Large intestine (tissue), 3 donors: Measurements from ENCODE around the gene NOP9. TPM values are rescaled to one million over a fixed set of nuclear protein-coding genes. Genes with fewer than 3 reads are reported as not detected.
"Not testable (repeated sequence)": the region's sequence is repeated elsewhere in the genome, so short reads cannot be mapped to it uniquely, and the experiment has no call there.

ENCODE experiments used
- DNase-seq, 2 donors: peaks; one replicate each; pipeline versions ENCODE4 v3.0.0 to v3.0.0-alpha.2; 2013
- H3K27ac ChIP-seq: one replicate; pipeline ENCODE4 v1.5.1; 2013; ENCODE audit warnings: low read length
- H3K27me3 ChIP-seq: 2 replicates; pipeline ENCODE4 v1.6.1; 2013; ENCODE audit warnings: low read length; ENCODE audit not compliant: control insufficient read depth, insufficient read depth
- H3K36me3 ChIP-seq: 2 replicates; pipeline ENCODE4 v1.6.1; 2013; ENCODE audit warnings: low read length; ENCODE audit not compliant: control insufficient read depth, insufficient read depth
- H3K4me1 ChIP-seq: one replicate; pipeline ENCODE4 v1.6.1; 2013; ENCODE audit warnings: low read length; ENCODE audit not compliant: control insufficient read depth, insufficient read depth
- H3K4me3 ChIP-seq: one replicate; pipeline ENCODE4 v1.5.1; 2013; ENCODE audit warnings: low read length
- H3K9me3 ChIP-seq: one replicate; pipeline ENCODE4 v1.6.1; 2013; ENCODE audit warnings: mild to moderate bottlenecking, low read depth, low read length, moderate library complexity; ENCODE audit not compliant: control insufficient read depth
- WGBS: methylation state at CpG from one replicate; pipeline ENCODE4 v1.1.5; 2013; ENCODE audit warnings: low lambda C conversion rate; ENCODE audit not compliant: insufficient coverage; 5-methylcytosine and 5-hydroxymethylcytosine counted together
- polyA plus RNA-seq: library from polyadenylated mRNA; unstranded; fragments of 120-200 nt; gene quantifications from one replicate; pipeline ENCODE4 v1.2.1, GENCODE V29; 2013

The NOP9 gene
- polyA plus RNA-seq, 1 donor, result 20.9 TPM

DNA sequence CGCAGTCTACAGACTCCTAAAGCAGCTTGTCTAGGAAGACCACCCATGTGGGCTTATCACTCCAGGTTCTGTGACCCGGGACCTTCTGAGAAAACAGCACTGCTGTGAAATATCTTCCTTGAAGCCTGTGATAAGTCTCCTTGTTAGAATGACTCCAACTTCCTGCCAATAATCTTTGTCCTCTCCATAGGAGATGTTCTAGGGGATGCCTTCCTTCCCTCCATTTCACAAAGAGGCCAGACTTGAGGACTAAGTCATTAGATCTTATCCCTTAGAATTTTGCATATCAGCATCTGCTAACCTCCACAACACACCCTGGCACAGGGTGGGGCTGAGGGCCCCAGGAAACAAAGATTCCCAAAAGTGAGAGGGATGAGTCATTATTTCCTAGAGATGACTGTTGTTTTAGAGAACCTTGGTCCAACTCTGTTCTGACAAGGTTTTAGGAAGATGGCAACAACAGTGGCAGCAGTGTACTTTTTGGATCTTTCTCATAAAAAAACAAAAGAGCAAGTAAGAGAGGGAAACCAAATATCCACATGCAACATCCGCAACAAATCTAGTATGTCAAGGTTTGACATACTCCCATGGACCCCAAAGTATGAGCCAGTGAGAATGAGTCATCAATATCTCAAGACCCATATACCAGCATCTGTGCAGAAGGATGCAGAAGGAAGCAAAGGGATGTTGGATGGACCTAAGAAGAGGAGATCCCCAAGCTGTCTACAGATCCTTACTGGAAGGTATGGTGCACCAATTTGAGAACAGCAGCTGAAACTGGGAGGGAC is 17.7 kb downstream of the NOP9 start:
- Histone ChIP-seq H3K27ac (no peak overlapping the region), H3K9me3 (peaks cover 7% of the 10 kb centered on the region), H3K4me3 (no peak overlapping the region), H3K27me3 (peaks cover 48% of the 10 kb centered on the region), H3K4me1 (peaks cover 6% of the 10 kb centered on the region), H3K36me3 (no peaks in the 10 kb centered on the region)
- DNase-seq, result no peak
- WGBS, result no CpG with 5 or more reads among the region's 3 CpGs

DNA sequence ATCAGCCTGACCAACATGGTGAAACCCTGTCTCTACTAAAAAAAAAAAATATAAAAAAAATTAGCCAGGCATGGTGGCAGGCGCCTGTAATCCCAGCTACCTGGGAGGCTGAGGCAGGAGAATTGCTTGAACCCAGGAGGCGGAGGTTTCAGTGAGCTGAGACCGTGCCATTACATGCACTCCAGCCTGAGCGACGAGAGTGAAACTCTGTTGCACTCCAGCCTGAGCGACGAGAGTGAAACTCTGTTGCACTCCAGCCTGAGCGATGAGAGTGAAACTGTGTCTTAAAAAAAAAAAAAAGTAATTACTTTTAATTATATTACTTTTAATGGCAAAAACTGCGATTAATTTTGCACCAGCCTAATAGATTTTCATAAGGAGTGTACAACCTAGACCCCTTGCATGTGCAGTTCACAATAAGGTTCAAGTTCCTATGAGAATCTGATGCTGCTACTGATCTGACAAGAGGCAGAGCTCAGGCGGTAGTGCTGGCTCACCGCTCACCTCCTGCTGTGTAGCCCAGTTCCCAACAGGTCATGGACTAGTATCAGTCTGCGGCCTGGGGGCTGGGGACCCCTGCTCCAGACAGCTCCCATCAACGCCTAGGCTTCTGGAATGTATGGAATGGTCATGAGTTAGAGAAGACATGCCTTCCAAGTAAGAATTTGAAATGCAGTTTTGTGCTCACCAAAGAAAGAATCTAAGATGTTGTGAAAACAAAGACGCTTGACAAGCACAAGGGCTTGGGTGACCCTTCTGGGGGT is 21.7 kb downstream of the NOP9 start:
- Histone ChIP-seq H3K9me3 (peaks cover 3% of the 10 kb centered on the region), H3K27me3 (peaks cover 33% of the 10 kb centered on the region), H3K27ac (no peak overlapping the region), H3K36me3 (no peaks in the 10 kb centered on the region), H3K4me3 (no peak overlapping the region), H3K4me1 (peaks cover 3% of the 10 kb centered on the region)
- WGBS, result 83% methylated on average over 2 of the region's 14 CpGs
- DNase-seq, result no peak

DNA sequence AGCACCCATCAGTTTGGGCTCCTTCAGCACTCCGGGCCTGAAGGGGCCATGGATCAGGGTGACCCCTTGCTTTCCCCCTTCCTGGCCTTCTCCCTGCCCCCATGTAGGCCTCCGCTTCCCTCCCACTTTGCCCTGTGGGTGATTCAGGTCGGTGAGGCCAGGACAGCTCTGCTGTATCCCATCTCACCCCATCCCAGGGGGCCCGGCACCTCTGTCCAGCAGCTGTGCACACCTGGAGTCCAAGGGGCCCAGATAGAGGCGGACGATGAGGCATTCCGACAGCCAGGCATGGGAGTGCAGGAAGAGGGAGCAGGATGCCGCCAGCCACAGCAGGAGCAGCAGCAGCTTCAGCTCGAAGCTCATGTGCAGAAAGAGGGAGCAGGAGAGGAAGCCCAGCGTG is 23.0 kb downstream of the NOP9 start:
- no peak for DNase-seq
- H3K36me3 ChIP-seq, result no peaks in the 10 kb centered on the region
- peaks cover 20% of the 10 kb centered on the region for H3K27me3 ChIP-seq
- no CpG with 5 or more reads among the region's 10 CpGs for WGBS
- no peaks in the 10 kb centered on the region for H3K4me1 ChIP-seq
- no peak overlapping the region for H3K27ac ChIP-seq
- H3K9me3 ChIP-seq, result no peaks in the 10 kb centered on the region
- no peak overlapping the region for H3K4me3 ChIP-seq

- no peak for DNase-seq
- H3K4me1 ChIP-seq, result no peaks in the 10 kb centered on the region
- no peaks in the 10 kb centered on the region for H3K36me3 ChIP-seq
- H3K27me3 ChIP-seq, result peaks cover 14% of the 10 kb centered on the region
- WGBS, result no CpG with 5 or more reads among the region's 3 CpGs
- H3K9me3 ChIP-seq, result no peaks in the 10 kb centered on the region
- H3K27ac ChIP-seq, result no peak overlapping the region
- no peak overlapping the region for H3K4me3 ChIP-seq
Measured at GRCh38 chr14:24323341-24323740, 23.7 kb downstream of the NOP9 start.

DNA sequence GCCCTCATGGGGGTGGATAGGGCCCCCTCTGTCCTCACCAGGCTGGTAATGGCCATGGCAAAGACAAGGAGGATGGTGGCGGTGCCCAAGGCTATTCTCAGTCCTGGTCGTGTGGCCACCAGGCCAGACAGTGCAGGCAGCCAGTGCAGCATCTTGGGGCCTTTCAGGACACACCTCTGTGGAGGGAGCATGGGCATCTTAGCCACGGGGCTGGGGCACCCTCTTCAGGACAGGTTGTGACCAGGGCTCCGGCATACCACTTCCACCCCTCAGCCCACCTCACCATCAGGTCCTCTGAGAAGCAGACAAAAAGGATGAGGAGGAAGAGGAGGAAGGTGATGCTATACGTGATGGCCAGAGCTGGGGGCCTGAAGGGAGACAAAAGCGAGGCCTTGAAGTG is 24.4 kb downstream of the NOP9 start:
- H3K9me3 ChIP-seq, result no peaks in the 10 kb centered on the region

DNA sequence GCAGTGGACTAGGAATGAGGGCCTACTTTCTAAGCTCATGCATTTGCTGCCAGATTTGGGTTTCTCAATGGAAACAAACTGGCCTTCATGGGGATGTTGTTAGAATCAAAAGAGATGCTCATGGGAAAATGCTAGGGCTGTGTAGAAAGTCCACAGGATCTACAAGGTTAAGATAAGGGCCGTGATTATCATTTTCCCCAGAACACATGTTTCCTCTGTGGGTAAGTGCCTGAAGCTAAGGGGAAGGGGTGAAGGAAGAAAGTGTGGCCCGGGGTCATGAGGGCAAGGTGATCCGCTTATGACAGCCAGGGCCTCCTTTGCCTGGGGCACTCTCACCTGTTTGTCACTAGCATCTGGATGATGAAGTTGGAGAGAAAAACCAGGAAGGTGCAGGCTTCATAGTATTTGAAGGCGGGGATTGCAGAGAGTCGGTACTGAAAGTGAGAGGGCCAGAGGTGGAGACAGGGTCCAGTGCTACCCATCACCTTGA is 25.4 kb downstream of the NOP9 start:
- no peak for DNase-seq
- Histone ChIP-seq H3K9me3 (no peaks in the 10 kb centered on the region), H3K27ac (no peak overlapping the region), H3K4me3 (no peak overlapping the region), H3K27me3 (no peaks in the 10 kb centered on the region), H3K36me3 (no peaks in the 10 kb centered on the region), H3K4me1 (no peaks in the 10 kb centered on the region)
- WGBS, result no CpG with 5 or more reads among the region's 5 CpGs

More for the DNA sequence above, 24.4 kb downstream of the NOP9 start:
- Histone ChIP-seq H3K4me3 (no peak overlapping the region), H3K27ac (no peak overlapping the region), H3K4me1 (no peaks in the 10 kb centered on the region), H3K36me3 (no peaks in the 10 kb centered on the region), H3K27me3 (peaks cover 7% of the 10 kb centered on the region)
- no peak for DNase-seq
- WGBS, result 86% methylated on average over 2 of the region's 6 CpGs

DNA sequence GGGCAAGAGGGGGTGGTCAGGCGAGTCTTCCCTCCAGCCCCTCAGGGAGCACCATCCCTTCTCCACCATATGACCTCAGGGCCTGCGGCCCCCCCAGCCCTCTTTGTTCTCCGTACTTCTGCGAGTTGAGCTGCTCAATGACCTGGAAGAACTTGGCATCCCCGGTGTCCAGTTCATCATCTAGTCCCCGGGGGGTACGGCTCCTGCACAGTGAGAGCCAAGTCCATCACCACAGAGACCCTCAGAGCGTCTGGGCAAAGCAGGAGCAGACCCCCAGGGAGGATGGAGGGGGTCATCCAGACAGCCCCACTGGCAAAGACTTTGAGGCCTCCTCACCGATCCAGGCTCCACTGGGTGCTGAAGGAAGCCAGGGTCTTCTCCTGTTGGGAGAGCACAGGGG is 26.3 kb downstream of the NOP9 start:
- Histone ChIP-seq H3K4me1 (no peaks in the 10 kb centered on the region), H3K9me3 (no peaks in the 10 kb centered on the region), H3K27me3 (no peaks in the 10 kb centered on the region), H3K36me3 (no peaks in the 10 kb centered on the region), H3K27ac (no peak overlapping the region), H3K4me3 (no peak overlapping the region)
- WGBS, result no CpG with 5 or more reads among the region's 9 CpGs
- DNase-seq, result no peak

DNA sequence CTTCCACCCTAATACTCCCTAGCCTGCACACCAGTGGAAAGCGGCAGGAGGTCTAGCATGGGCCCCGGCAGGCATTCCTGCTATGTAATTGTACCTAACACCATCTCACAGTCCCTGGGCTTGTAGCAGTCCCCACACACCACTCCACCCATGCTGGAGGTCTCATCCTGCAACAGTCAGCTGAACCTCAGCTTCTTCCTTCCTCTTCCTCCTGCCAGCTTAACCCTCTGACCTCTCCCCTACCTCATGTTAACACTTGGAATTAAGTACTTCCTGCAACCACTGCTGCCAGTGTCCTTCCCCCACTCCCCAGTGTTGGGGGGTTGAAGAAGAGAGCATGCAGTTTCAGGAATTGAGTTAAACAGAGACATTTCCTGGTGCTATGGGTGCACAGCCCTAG is 27.7 kb downstream of the NOP9 start:
- H3K27ac ChIP-seq, result no peak overlapping the region
- H3K9me3 ChIP-seq, result no peaks in the 10 kb centered on the region
- no peaks in the 10 kb centered on the region for H3K36me3 ChIP-seq
- H3K27me3 ChIP-seq, result peaks cover under 1% of the 10 kb centered on the region
- WGBS, result no CpG with 5 or more reads among the region's 2 CpGs
- no peak overlapping the region for H3K4me3 ChIP-seq
- peaks cover 1% of the 10 kb centered on the region for H3K4me1 ChIP-seq
- DNase-seq, result no peak

GRCh38 chr14:24327914-24328313 is 28.3 kb downstream of the NOP9 start:
- H3K9me3 ChIP-seq, H3K4me3 ChIP-seq, DNase-seq, H3K4me1 ChIP-seq, H3K36me3 ChIP-seq, H3K27me3 ChIP-seq, H3K27ac ChIP-seq: not testable (repeated sequence)
- WGBS, result no CpG with 5 or more reads among the region's 9 CpGs

DNA sequence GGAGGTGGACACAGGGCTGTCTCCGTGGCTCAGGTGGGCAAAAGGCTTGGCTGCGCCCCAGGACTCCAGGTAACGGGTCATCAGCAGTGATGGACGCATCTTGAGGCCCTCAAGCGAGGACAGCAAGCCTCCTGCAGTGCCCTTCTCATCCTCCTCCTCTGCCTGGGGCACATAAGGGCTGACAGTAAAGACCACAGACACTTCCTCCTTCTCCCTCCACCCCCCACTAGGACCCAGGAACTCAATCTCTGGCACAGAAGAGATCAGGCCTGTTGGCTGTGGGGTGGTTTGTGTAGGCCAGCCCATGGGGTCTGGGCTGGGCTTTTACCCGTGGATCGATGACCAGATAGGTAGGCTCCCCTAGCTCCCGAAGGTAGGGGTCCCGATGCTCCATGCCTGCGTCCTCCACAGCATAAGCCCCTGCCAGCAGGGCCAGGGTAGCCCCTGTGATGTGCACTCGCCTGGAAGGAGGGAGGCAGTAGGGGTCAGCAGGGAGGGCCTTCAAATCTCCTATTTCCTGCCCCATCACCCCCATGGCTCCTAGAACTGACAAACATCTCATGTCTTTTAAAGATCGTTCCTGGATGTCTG is 29.5 kb downstream of the NOP9 start:
- no CpG with 5 or more reads among the region's 12 CpGs for WGBS
- H3K36me3 ChIP-seq, result no peaks in the 10 kb centered on the region
- H3K27ac ChIP-seq, result no peak overlapping the region
- H3K9me3 ChIP-seq, result peaks cover 5% of the 10 kb centered on the region
- peaks cover 19% of the 10 kb centered on the region for H3K27me3 ChIP-seq
- peaks cover 15% of the 10 kb centered on the region for H3K4me1 ChIP-seq
- no peak overlapping the region for H3K4me3 ChIP-seq
- no peak for DNase-seq
